GM08714 (cell line): Measurements from ENCODE around the gene SMIM11.
"Not testable (repeated sequence)": the region's sequence is repeated elsewhere in the genome, so short reads cannot be mapped to it uniquely, and the experiment has no call there.

ENCODE experiments used
- H3K4me3 ChIP-seq: fragments of 200-500 bp; sonication (Bioruptor generic); 2 replicates; pipeline ENCODE4 v1.5.1; 2014; ENCODE audit warnings: mild to moderate bottlenecking, low read length, inconsistent platforms
- ZNF274 ChIP-seq: IDR thresholded peaks from 2 replicates; pipeline ENCODE4 v1.6.1; 2012; ENCODE audit warnings: mild to moderate bottlenecking, low read depth, low read length

The SMIM11 gene

GRCh38 chr21:34365809-34366208 is 9.5 kb upstream of the SMIM11 start:
- no peak overlapping the region for H3K4me3 ChIP-seq
- no peak for TF ChIP-seq ZNF274

DNA sequence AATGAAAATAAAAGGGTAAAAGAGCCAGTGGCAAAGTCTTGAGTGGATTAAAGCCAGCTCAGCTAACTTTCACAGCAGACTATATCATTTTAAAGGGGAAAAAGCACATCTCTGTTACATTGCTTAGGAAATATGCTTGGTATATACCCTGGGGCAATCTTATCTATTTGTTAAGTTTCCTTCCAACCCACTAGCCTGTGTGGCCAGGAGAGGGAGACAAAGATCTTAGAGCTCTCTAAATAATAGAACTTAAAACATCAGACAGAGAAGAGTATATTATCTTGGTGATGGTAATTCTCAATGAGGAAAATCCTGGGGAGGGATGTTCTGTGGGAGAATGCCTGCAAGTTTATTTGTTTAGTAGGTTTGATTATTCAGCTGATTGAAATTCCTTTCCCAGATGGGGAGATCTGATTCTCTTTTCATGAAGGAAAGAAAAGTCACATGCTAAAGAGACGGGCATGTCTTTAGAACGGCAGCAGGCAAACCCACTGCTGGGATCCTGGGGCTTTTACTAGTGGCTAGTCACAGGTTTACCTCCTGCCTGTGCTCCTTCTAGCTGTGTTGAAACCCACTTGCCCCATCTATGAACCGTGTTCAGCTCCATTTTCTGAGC is 7.9 kb upstream of the SMIM11 start:
- H3K4me3 ChIP-seq: no peak overlapping the region
- no peak for TF ChIP-seq ZNF274

GRCh38 chr21:34369741-34370140 is 5.6 kb upstream of the SMIM11 start:
- no peak overlapping the region for H3K4me3 ChIP-seq
- no peak for TF ChIP-seq ZNF274

GRCh38 chr21:34372321-34372720 is 3.0 kb upstream of the SMIM11 start:
- H3K4me3 ChIP-seq: no peak overlapping the region
- TF ChIP-seq ZNF274: no peak

DNA sequence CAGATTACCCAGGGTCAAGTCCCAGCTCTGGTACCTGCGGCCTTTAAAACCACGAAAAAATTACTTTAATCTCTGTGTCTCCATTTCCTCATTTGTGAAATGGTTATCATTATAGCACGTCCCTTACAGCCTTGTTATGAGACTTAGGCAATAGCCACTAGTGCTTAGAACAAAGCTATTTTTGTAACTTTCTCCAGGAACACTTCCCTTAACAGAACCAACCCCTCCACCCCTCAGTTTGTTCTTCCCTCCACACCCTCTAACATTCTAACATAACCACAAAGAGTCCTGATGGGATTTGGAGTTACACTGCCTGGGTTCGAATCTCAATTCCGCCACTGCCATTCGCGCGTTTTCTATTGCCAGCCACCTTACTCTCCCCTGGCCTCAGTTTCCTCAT is 845 bp upstream of the SMIM11 start:
- H3K4me3 ChIP-seq: not testable (repeated sequence)

- not testable (repeated sequence) for H3K4me3 ChIP-seq
Measured at GRCh38 chr21:34375619-34375972, 289 bp downstream of the SMIM11 start.

DNA sequence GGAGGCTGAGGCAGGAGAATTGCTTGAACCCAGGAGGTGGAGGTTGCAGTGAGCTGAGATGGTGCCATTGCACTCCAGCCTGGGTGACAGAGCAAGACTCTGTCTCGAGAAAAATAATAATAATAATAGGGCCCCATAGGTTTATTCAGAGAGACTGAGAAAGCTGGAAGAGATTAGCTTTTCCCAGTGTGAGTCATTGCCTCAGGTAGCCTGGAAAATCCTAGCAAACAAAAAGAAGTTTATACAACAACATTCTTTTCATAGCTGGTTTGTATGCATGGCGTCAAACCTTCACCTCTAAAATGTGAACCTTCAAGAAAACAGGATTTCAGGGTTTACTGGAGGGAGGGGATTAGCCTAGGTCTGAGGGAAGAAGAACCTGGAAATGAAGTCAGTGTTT is 7.8 kb downstream of the SMIM11 start:
- not testable (repeated sequence) for H3K4me3 ChIP-seq

- H3K4me3 ChIP-seq: not testable (repeated sequence)
Measured at GRCh38 chr21:34383724-34384415, 8.6 kb downstream of the SMIM11 start.

DNA sequence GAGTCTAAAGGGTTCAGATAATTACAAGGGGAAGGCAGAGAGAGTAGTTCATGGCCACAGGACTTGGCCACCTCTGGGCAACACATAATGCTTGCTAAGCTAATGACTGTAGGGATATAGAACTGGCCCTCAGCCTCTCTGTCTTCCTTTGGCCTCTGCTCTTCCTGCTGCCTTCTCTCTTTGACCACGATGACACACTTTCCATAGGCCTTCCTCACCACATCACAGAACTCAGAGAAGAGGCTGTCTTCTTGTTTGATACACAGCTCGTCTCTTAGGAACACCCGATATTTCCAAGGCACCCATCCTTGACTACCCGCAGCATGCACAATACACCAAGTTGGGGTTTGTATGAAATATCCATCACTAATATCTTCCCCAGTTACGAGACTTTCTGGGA is 25.2 kb downstream of the SMIM11 start:
- not testable (repeated sequence) for H3K4me3 ChIP-seq

- not testable (repeated sequence) for H3K4me3 ChIP-seq
Measured at GRCh38 chr21:34404742-34405141, 29.4 kb downstream of the SMIM11 start.

DNA sequence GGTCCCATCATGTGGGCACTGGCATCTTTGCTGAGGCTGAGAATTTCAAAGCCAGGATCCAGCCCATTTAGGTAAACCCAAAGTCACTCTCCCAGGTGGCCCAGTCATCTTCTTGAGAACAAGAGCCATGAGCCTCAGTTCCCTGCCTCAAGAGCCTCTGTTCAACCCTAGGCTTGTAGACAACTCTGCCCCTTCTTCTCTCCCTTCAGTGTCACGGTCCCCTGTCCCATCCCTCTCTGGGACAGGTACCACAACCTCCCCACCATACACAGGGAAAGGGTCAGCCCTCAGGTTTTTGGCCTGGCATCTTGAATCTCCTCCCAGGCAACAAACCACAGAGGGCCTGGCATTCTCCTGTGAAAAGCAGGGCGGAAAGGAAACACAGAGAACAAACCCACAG is 30.4 kb downstream of the SMIM11 start:
- not testable (repeated sequence) for H3K4me3 ChIP-seq

- not testable (repeated sequence) for H3K4me3 ChIP-seq
Measured at GRCh38 chr21:34406102-34406501, 30.8 kb downstream of the SMIM11 start.

DNA sequence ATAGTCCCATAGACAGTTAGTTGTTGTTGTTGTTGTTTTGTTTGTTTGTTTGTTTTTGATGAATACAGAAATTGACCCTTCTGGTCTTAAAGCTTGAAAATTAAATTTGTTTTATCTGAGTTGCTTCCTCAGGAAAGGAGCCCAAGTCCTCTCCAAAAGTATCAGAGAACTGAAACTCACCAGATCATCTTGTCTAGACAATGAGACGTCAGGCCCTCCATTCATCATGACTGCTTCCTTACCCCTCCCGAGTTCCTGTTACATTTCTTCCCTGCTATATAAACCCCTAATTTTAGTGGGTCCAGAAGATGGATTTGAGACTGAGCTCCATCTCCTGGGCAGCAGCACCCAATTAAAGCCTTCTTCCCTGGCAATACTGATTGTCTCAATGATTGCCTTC is 31.4 kb downstream of the SMIM11 start:
- H3K4me3 ChIP-seq: not testable (repeated sequence)

- not testable (repeated sequence) for H3K4me3 ChIP-seq
Measured at GRCh38 chr21:34407294-34407693, 32.0 kb downstream of the SMIM11 start.

- H3K4me3 ChIP-seq: not testable (repeated sequence)
Measured at GRCh38 chr21:34417448-34418077, 42.3 kb downstream of the SMIM11 start.

DNA sequence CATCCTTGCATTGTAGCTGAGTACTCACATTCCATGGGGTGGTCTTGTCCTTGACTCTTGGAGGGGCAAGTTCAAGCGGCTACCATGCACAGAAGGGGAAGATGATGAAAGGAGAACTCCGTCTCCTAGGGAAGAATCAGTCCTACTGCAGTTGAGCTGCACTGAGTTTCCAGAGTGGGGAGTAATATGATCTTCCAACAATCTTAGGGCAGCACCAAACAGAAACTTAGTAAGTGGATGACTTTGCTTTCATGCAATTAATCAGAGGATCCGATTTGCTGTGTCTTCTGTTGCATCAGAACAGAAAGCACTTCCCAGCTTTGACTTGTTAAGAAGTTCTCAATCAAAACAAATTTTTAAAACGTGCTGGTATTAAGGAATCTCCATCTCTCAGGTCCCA is 48.5 kb downstream of the SMIM11 start, which contains the start of gene SMIM34:
TSS of gene SMIM34 (minus strand) at position 147 of the 400 bp plus-strand sequence. CDS start at position 35, 112 bp downstream.
- not testable (repeated sequence) for H3K4me3 ChIP-seq

GRCh38 chr21:34427339-34427738 is 52.0 kb downstream of the SMIM11 start:
- H3K4me3 ChIP-seq: not testable (repeated sequence)

DNA sequence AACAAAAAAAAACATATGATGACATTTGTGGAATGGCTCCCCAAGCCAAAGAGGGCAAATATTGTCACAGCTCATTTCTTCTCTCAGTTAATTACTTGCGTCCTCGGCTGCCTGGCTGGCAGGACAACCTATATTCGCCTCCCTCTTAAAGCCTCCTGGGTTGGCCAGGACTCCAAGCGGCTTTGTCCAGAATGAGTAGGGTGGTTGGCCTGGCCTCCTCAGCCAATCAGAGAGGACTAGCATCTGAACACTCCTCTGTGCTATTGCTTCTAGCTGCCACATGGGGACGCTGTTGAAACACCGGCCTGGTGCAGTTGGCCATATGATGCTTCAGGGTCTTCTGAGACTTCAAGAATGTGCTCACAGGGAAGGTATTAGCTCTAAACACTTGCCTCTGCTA is 53.1 kb downstream of the SMIM11 start:
- H3K4me3 ChIP-seq: not testable (repeated sequence)

- not testable (repeated sequence) for H3K4me3 ChIP-seq
Measured at GRCh38 chr21:34429710-34430109, 54.4 kb downstream of the SMIM11 start.
